Neural crest cell (in vitro differentiated cells): Measurements from ENCODE around the gene PSAT1. TPM values are rescaled to one million over a fixed set of nuclear protein-coding genes. Genes with fewer than 3 reads are reported as not detected.
A peak's percentile ranks its signal among the peaks of the same experiment; 100 is the strongest.

Experiments used
- DNase-seq: peaks from one replicate; pipeline ENCODE4 v3.0.0; 2021; ENCODE audit warnings: low read depth, mixed read lengths, low spot score
- H3K27ac Mint-ChIP-seq: one replicate; pipeline ENCODE4 v1.8.0; 2021; ENCODE audit warnings: mild to moderate bottlenecking, mixed read lengths; ENCODE audit not compliant: unreplicated experiment
- H3K27me3 Mint-ChIP-seq: 2 replicates; pipeline ENCODE4 v1.8.0; 2021; ENCODE audit warnings: low read depth, mild to moderate bottlenecking, mixed read lengths
- H3K36me3 Mint-ChIP-seq: 2 replicates; pipeline ENCODE4 v1.8.0; 2021; ENCODE audit warnings: low read depth, mild to moderate bottlenecking, mixed read lengths
- H3K4me1 Mint-ChIP-seq: 2 replicates; pipeline ENCODE4 v1.8.0; 2021; ENCODE audit warnings: mixed read lengths
- H3K4me3 Mint-ChIP-seq: one replicate; pipeline ENCODE4 v1.8.0; 2021; ENCODE audit warnings: mild to moderate bottlenecking, mixed read lengths
- H3K9me3 Mint-ChIP-seq: 2 replicates; pipeline ENCODE4 v1.8.0; 2021; ENCODE audit warnings: mixed read lengths
- CTCF ChIP-seq: fragments of 200-600 bp; sonication (generic); conservative IDR thresholded peaks from 2 replicates; pipeline ENCODE4 v1.5.0; 2021; ENCODE audit warnings: antibody characterized with exemption, mild to moderate bottlenecking
- total RNA-seq: library from RNA; stranded (reverse); gene quantifications from 2 replicates; pipeline ENCODE4 v1.2.1, GENCODE V29; 2021

Gene PSAT1
- total RNA-seq, 1 donor from 2014 or later = 166 TPM

- no peak for DNase-seq
- H3K4me1 Mint-ChIP-seq = peaks cover 8% of the 10 kb centered on the region
- no peaks in the 10 kb centered on the region for H3K27me3 Mint-ChIP-seq
- H3K4me3 Mint-ChIP-seq = no peak overlapping the region
- no peaks in the 10 kb centered on the region for H3K9me3 Mint-ChIP-seq
- TF ChIP-seq CTCF = no peak
- H3K27ac Mint-ChIP-seq = no peak overlapping the region
- peaks cover 26% of the 10 kb centered on the region for H3K36me3 Mint-ChIP-seq
Observed at GRCh38 chr9:78304357-78304756, 7.4 kb downstream of the PSAT1 start.

GRCh38 chr9:78306222-78307076, 9.5 kb downstream of the PSAT1 start:
- H3K9me3 Mint-ChIP-seq = no peaks in the 10 kb centered on the region
- H3K4me3 Mint-ChIP-seq = no peak overlapping the region
- H3K27me3 Mint-ChIP-seq = no peaks in the 10 kb centered on the region
- no peak for DNase-seq
- TF ChIP-seq CTCF = no peak
- H3K27ac Mint-ChIP-seq = no peak overlapping the region
- H3K36me3 Mint-ChIP-seq = peaks cover 28% of the 10 kb centered on the region
- peaks cover 10% of the 10 kb centered on the region for H3K4me1 Mint-ChIP-seq

- Mint-ChIP-seq H3K9me3 (no peaks in the 10 kb centered on the region), H3K36me3 (peaks cover 34% of the 10 kb centered on the region), H3K4me1 (peaks cover 17% of the 10 kb centered on the region), H3K4me3 (no peak overlapping the region), H3K27me3 (no peaks in the 10 kb centered on the region), H3K27ac (peak overlapping the region; percentile 43)
- TF ChIP-seq CTCF = no peak
- no peak for DNase-seq
Observed at GRCh38 chr9:78307360-78307759, 10.4 kb downstream of the PSAT1 start.

GRCh38 chr9:78309066-78309465, 12.1 kb downstream of the PSAT1 start:
- Mint-ChIP-seq H3K36me3 (peaks cover 29% of the 10 kb centered on the region), H3K27ac (no peak overlapping the region)

GRCh38 chr9:78311075-78311474, 14.2 kb downstream of the PSAT1 start:
- no peak for TF ChIP-seq CTCF
- H3K4me1 Mint-ChIP-seq = peaks cover 17% of the 10 kb centered on the region
- H3K27ac Mint-ChIP-seq = peak overlapping the region; percentile 71
- H3K4me3 Mint-ChIP-seq = no peak overlapping the region
- H3K9me3 Mint-ChIP-seq = no peaks in the 10 kb centered on the region
- DNase-seq = no peak
- peaks cover 23% of the 10 kb centered on the region for H3K36me3 Mint-ChIP-seq
- no peaks in the 10 kb centered on the region for H3K27me3 Mint-ChIP-seq

More at GRCh38 chr9:78309066-78309465, 12.1 kb downstream of the PSAT1 start:
- H3K9me3 Mint-ChIP-seq = no peaks in the 10 kb centered on the region
- no peak for TF ChIP-seq CTCF
- H3K4me3 Mint-ChIP-seq = no peak overlapping the region
- H3K27me3 Mint-ChIP-seq = no peaks in the 10 kb centered on the region
- DNase-seq = no peak
- peaks cover 17% of the 10 kb centered on the region for H3K4me1 Mint-ChIP-seq
